GM21723 (cell line): ENCODE data around the gene PRICKLE2.

Experiments used
- ATAC-seq: cut with Tn5 transposase; IDR thresholded peaks from one replicate; pipeline ENCODE4 v1.9.1; 2021; ENCODE audit warnings: mild to moderate bottlenecking, moderate library complexity; ENCODE audit not compliant: unreplicated experiment

The PRICKLE2 gene

GRCh38 chr3:64138046-64138445 lies 87.2 kb downstream of the PRICKLE2 start:
- ATAC-seq: no peak

GRCh38 chr3:64134882-64135281 lies 90.4 kb downstream of the PRICKLE2 start:
- no peak for ATAC-seq

- ATAC-seq: no peak
These were observed 91.3 kb downstream of the PRICKLE2 start for GRCh38 chr3:64133987-64134386.

GRCh38 chr3:64133272-64133671 lies 92.0 kb downstream of the PRICKLE2 start:
- ATAC-seq: no peak

GRCh38 chr3:64131725-64132469 lies 93.4 kb downstream of the PRICKLE2 start:
- no peak for ATAC-seq

GRCh38 chr3:64130436-64130835 lies 94.8 kb downstream of the PRICKLE2 start:
- no peak for ATAC-seq

- ATAC-seq: no peak
These were observed 95.7 kb downstream of the PRICKLE2 start for GRCh38 chr3:64129581-64129980.

- no peak for ATAC-seq
These were observed 96.2 kb downstream of the PRICKLE2 start for GRCh38 chr3:64129106-64129505.

- no peak for ATAC-seq
These were observed 99.7 kb downstream of the PRICKLE2 start for GRCh38 chr3:64125561-64125960.

GRCh38 chr3:64123931-64124330 lies 101.3 kb downstream of the PRICKLE2 start:
- ATAC-seq: no peak

- ATAC-seq: no peak
These were observed 102.8 kb downstream of the PRICKLE2 start for GRCh38 chr3:64122476-64122875.

GRCh38 chr3:64121750-64122311 lies 103.4 kb downstream of the PRICKLE2 start:
- no peak for ATAC-seq

- no peak for ATAC-seq
These were observed 104.4 kb downstream of the PRICKLE2 start for GRCh38 chr3:64120876-64121275.

- ATAC-seq: no peak
These were observed 107.8 kb downstream of the PRICKLE2 start for GRCh38 chr3:64117483-64117882.

GRCh38 chr3:64114651-64115050 lies 110.6 kb downstream of the PRICKLE2 start:
- ATAC-seq: no peak

- no peak for ATAC-seq
These were observed 113.4 kb downstream of the PRICKLE2 start for GRCh38 chr3:64111872-64112271.

- no peak for ATAC-seq
These were observed 114.2 kb downstream of the PRICKLE2 start for GRCh38 chr3:64111083-64111482.

- ATAC-seq: no peak
These were observed 115.2 kb downstream of the PRICKLE2 start for GRCh38 chr3:64110071-64110470.

GRCh38 chr3:64109438-64109837 lies 115.8 kb downstream of the PRICKLE2 start:
- ATAC-seq: no peak

- no peak for ATAC-seq
These were observed 116.4 kb downstream of the PRICKLE2 start for GRCh38 chr3:64108784-64109317.

GRCh38 chr3:64108231-64108630 lies 117.0 kb downstream of the PRICKLE2 start:
- no peak for ATAC-seq

GRCh38 chr3:64107190-64107589 lies 118.1 kb downstream of the PRICKLE2 start:
- ATAC-seq: no peak
